ENCODE measurements around the gene TFPI. TPM values are rescaled to one million over a fixed set of nuclear protein-coding genes. Genes with fewer than 3 reads are reported as not detected.

TFPI gene
- total and polyA plus RNA-seq, 2 of the 8 experiments (the other 6 are each of a cell fraction or from before 2014, with no cell fraction given): 2.0 to 7.1 TPM

GRCh38 chr2:187481543-187481942 lies 72.7 kb downstream of the TFPI start (continued):
- TF ChIP-seq POU5F1 (IDR thresholded peaks at IDR 0.05; ENCODE audit: low read depth, low read length) (no peak), EZH2 (IDR thresholded peaks at IDR 0.05; ENCODE audit: low read depth, low read length, severe bottlenecking) (no peak), SIX5 (IDR thresholded peaks at IDR 0.05; ENCODE audit: low read depth, low read length) (no peak), KDM1A (IDR thresholded peaks at IDR 0.05; ENCODE audit: borderline replicate concordance, low read length) (no peak), CTBP2 (IDR thresholded peaks at IDR 0.05; ENCODE audit: borderline replicate concordance, insufficient read depth, insufficient read length, low read length) (no peak), BACH1 (IDR thresholded peaks at IDR 0.05; ENCODE audit: low read length) (no peak)
